Loucy (cell line): Measurements from ENCODE around the gene VAMP1.

Source experiments
- CTCF ChIP-seq: fragments of 200-600 bp; sonication (generic); conservative IDR thresholded peaks from 2 replicates; pipeline ENCODE4 v1.5.1; 2014; ENCODE audit warnings: mild to moderate bottlenecking, antibody characterized with exemption, low read length
- EZH2phosphoT487 ChIP-seq: fragments of 200-600 bp; IDR thresholded peaks from 2 replicates; pipeline ENCODE4 v1.6.1; 2018; ENCODE audit warnings: antibody characterized with exemption, mild to moderate bottlenecking, moderate library complexity, borderline replicate concordance

GRCh38 chr12:6478416-6478815 is 7.9 kb upstream of the VAMP1 start:
- TF ChIP-seq CTCF (no peak), EZH2phosphoT487 (no peak)
